Glomerular visceral epithelial cell (primary cell): ENCODE data around the gene TMEM255A.

Experiments used
- DNase-seq: peaks from one replicate; pipeline ENCODE4 v3.0.0-alpha.2; 2016; ENCODE audit errors: extremely low spot score

TMEM255A gene

GRCh38 chrX:120269373-120270035 lies 41.8 kb downstream of the TMEM255A start:
- DNase-seq = no peak

DNA sequence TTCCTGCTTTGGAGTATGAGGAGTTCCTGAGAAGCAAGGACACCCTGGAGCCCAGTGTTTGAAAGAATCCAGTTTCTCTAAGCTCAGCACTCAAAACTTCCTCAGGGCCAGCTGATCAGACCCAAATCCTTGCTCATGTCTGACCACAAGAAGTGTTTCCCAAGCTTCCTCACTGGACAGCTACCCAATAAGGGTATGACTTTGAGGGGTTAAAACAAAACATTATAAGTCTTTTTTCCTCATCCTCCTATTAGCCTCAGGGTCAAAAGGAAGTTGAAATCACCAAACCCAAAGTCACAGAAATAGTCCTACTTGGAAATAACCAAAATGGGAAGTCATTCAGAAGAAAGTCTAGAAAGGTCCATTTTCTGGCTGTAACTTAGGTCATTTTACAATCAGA lies 46.9 kb downstream of the TMEM255A start:
- DNase-seq = no peak

DNA sequence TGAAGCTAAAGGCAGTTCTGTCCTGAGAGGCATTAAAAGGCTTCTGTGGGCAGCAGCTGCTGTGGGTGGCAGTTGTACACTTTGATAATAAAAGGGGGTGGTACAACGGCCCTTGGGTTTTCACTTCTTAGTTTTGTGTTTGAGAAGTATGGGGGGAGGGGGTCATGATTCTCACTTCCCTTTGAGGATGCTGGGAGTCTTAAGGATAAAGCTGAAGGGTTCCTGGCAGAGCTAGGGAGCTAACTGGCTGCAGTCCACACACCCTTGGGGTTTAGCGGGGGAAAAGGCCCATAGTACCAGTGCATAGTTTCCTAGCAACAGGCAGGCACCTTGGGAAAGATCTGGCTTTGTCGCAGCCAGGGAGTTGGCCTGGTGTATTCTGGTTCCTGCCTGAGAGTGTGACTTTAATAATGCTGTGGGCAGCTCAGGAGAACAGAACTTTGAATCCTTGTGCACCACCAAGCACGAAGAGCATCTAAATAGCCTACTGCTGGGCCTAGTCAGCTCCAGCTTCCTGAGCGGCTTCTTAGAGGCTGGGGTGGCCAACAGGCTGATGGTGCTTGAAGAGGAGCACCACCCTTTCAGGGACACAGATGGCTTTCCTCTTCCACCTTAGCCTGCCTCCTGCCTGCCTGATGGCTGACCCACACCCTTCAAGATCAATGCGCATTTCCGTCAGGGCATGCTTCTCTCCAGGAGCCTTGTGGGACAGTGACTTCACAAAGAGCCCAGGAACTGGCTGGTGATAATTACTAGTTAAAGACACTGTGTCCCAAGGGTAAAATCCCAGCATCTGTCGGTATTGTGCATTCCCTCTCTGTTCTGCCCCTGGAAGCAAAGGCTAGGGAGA lies 48.2 kb downstream of the TMEM255A start:
- no peak for DNase-seq

DNA sequence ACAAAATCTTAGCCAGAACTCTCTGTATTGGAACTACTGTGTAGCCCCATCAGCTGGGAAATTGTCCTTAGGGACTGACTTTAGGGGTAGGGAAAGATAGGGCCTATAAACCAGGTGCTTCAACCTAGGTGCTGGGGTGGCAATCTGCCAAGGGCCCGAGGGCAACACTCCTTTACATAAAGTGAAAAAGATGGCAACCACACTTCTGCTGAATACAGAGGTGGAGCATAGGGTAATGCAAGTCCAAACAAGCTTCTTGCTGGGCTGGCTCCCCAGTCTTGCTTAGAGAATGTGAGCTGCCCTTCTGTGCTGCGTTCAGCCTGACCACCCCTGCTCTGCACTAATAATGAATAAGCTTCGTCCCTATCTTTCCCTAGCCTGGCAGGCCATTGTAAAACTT lies 50.9 kb downstream of the TMEM255A start:
- DNase-seq = no peak

- no peak for DNase-seq
Measured at GRCh38 chrX:120253784-120254183, 57.5 kb downstream of the TMEM255A start.

- DNase-seq = peak; percentile 9
Measured at GRCh38 chrX:120251471-120252011, 59.7 kb downstream of the TMEM255A start.

DNA sequence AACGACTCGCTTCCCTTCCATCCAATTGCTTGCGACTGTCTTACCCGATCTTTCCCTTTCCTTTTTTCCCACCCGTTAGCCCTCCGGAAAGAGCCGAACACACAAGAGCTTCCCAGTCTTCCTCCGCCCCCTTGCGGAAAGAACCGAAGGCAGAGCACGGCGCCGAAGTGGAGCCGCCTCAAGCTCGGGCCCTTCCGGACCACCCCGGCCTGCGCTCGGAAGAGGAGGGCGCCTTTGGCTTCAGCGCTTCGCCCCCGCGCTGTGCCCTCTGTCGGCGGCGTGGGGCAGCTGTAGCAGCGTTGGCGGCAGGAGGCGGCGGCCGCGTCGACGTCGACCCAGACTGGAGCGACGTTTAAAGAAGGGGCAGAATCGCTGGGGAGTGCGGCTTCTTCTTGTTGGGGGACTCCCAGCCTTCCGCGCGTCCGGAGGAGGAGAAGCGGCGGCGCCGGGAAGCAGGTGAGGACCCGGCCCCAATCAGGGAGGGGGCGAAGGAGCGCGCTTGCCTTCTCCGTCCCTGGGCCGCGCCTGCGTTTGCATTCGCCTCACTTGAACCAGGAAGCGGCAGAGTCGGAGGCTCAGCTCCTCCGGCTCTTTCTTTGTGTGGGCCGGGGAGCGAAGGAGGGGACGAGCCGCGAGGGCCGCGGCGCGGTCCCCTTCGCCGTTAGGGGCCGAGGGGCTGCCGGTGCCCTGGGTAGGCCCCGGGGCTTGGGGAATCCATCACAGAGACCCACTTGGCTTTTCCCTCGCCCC lies 60.6 kb downstream of the TMEM255A start, which contains the start of gene ZBTB33:
Gene ZBTB33, plus strand, starts transcription at position 291 of the 750 bp plus-strand sequence. CDS start 2,604 bp downstream, outside the sequence.
- peak; percentile 93 for DNase-seq

- peak; percentile 78 for DNase-seq
Measured at GRCh38 chrX:120244735-120245498, 66.3 kb downstream of the TMEM255A start.

- no peak for DNase-seq
Measured at GRCh38 chrX:120244395-120244734, 66.9 kb downstream of the TMEM255A start.

DNA sequence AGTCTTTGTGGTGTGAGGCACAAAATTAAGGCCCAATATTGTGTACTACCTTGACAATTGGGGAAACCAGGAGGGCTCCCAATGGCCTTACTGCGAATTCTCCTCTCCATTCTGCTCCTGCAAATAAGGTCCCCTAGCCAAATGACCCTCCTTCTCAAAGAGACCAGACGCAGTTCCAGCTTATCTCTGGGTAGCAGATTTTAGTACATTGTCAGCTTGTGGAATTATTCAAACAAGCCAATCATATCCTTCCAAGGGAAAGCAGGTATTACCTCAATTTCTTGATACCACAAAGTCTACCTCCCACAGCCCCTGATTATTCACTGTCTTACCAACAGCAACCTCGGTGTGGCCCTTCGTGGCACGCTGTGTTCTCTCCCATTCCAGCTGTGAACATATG lies 68.4 kb downstream of the TMEM255A start:
- no peak for DNase-seq

DNA sequence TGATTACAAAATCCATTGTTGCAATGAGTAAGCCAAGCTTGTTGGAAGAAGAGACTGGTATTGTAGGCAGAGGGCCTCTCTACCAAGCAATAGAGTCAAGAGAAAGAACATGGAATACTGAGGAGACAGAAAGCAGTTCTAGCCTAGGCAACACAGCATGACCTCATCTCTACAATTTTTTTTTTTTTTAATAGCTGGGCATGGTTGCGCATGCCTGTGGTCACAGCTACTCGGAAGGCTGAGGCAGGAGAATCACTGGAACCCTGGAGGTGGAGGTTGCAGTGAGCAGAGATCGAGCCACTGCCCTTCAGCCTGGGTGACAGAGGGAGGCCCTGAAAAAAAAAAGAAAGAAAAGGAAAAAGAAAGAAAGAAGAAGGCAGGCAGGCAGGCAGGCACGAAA lies 72.3 kb downstream of the TMEM255A start:
- DNase-seq = no peak

DNA sequence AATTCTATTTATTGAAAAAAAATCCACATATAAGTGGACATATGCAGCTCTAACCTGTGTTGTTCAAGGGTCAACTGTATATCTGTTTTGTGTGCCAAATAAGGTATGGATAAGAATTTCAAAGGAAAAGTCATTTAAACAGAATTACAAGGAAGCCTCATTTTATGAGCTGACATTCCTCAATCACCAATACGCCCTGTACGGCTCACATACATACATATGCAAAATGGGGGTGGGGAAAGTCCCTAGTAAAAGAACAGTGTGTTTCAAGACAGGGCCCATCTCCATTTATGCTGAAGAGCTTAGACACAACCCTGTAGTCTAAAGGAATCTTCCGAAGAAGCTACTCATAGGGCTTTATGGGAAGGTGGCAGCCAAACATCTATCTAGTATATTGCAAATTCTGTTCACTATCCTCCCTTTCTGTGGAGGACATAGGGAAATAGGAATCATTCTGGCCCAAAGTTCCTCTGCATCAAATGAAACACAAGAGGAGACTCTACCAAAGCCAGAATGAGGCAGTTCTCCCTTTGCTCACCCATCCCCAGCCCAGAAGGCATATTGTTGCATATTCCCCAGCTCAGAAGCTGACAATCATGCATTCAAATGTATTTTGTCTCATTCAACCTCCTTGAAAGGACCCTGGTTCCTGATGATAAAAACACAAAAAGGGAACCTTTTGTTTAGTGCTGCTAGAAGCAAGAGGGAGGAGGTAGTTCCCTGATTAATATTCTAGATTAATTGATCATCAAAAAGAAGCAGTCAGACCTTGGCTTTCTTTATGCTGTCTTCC lies 74.4 kb downstream of the TMEM255A start:
- DNase-seq = no peak

GRCh38 chrX:120235284-120235683 lies 76.0 kb downstream of the TMEM255A start:
- DNase-seq = no peak

DNA sequence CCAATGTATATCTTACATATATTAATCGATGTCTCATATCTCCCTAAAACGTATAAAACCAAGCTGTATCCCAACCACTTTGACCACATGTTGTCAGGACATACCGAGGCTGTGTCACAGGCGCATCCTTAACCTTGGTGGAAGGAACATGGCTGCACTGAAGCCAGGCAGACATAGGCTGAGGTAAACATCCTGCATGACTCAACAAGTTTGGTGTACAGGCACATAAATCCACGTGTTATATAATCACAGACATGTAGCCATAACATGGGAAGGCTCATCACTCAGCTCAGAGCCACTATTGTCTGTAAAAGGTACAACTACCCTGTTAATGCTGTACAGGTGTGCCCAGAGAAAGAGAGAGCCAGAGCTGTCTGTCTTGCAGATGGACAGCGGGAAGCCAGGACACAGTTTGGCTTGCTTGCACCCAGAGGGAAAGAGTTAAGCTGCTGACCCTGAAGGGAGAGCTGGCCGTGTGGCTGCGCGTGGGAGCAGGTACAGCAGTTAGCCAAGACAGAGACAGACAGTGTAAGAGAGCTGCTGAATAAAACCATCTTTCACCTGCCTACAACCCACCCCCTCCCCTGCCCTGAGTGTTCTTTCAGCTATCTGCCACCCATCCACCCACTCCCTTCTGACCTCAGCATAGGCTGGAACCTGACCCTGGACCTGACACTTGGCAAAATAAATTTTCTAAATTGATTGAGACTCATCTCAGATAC lies 82.9 kb downstream of the TMEM255A start:
- DNase-seq = no peak

DNA sequence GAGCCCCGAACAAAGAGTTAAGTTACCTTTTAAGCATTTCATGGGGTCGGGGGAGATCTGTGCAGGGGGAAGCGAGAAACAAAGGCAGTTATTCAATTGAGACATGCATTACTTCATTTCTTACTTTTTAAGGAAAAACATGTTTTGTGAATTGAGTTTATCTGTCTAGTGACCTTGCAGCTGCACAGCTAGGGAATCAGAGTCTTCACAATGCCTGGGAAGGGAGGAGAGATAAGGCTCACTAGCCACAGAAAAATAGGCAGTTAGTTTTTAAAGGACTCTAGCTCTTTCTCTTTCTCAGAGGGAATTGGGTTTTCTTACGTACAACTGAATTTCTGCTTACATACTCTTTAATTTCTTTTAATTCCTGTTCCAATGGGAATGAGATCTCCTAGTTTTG lies 86.9 kb downstream of the TMEM255A start:
- no peak for DNase-seq

- no peak for DNase-seq
Measured at GRCh38 chrX:120223374-120223773, 87.9 kb downstream of the TMEM255A start.

- peak; percentile 45 for DNase-seq
Measured at GRCh38 chrX:120213438-120214265, 97.6 kb downstream of the TMEM255A start.
